Lower leg skin (tissue), 3 donors: Measurements from ENCODE around the gene C22orf31.

Source experiments
- CTCF ChIP-seq, 3 donors: fragments of 450-650 bp; IDR thresholded peaks; one replicate each; pipeline ENCODE4 v1.5.1; 2016; ENCODE audit warnings: antibody characterized with exemption in 3 of 3, mild to moderate bottlenecking in 3 of 3, moderate library complexity in 2 of 3
- POLR2A ChIP-seq, 2 donors: fragments of 450-650 bp; IDR thresholded peaks; one replicate each; pipeline ENCODE4 v1.6.1; 2016 to 2017; ENCODE audit warnings: antibody characterized with exemption in 2 of 2, mild to moderate bottlenecking in 1 of 2, moderate library complexity in 1 of 2

GRCh38 chr22:29065468-29066190, 4.0 kb upstream of the C22orf31 start:
- no peak for TF ChIP-seq POLR2A (IDR thresholded peaks at IDR 0.05)
- TF ChIP-seq CTCF (IDR thresholded peaks at IDR 0.05) = no peak
